Measurements from ENCODE around the gene ARAP1.

Gene ARAP1

GRCh38 chr11:72719551-72719950, 32.7 kb downstream of the ARAP1 start:
- no peak for DNase-seq (ENCODE audit: extremely low read depth, insufficient read length)
- no peak for TF ChIP-seq CTCF (IDR thresholded peaks at IDR 0.05; ENCODE audit: insufficient read depth, low read length, poor library complexity, severe bottlenecking)
- Histone ChIP-seq H3K4me3 (replicated peaks; ENCODE audit: low read depth, low read length) (peak overlapping the region; percentile 77), H3K27me3 (replicated peaks; ENCODE audit: control insufficient read depth, insufficient read depth, low read length) (no peaks in the 10 kb centered on the region), H3K36me3 (ENCODE audit: control insufficient read depth, insufficient read depth, low read length) (peaks cover 19% of the 10 kb centered on the region)

GRCh38 chr11:72719144-72719543, 33.1 kb downstream of the ARAP1 start:
- Histone ChIP-seq H3K36me3 (ENCODE audit: control insufficient read depth, insufficient read depth, low read length) (peaks cover 22% of the 10 kb centered on the region), H3K4me3 (replicated peaks; ENCODE audit: low read depth, low read length) (peak overlapping the region; percentile 77; the same call in 1 of the 2 replicates), H3K27me3 (replicated peaks; ENCODE audit: control insufficient read depth, insufficient read depth, low read length) (no peaks in the 10 kb centered on the region)
- TF ChIP-seq CTCF (IDR thresholded peaks at IDR 0.05; ENCODE audit: insufficient read depth, low read length, poor library complexity, severe bottlenecking), result no peak
- no peak for DNase-seq (ENCODE audit: extremely low read depth, insufficient read length)

GRCh38 chr11:72718101-72718501, 34.1 kb downstream of the ARAP1 start:
- H3K36me3 ChIP-seq (ENCODE audit: control insufficient read depth, insufficient read depth, low read length), result peaks cover 27% of the 10 kb centered on the region
- H3K4me3 ChIP-seq (replicated peaks; ENCODE audit: low read depth, low read length), result no peak overlapping the region
- TF ChIP-seq CTCF (IDR thresholded peaks at IDR 0.05; ENCODE audit: insufficient read depth, low read length, poor library complexity, severe bottlenecking), result no peak
- no peak for DNase-seq (ENCODE audit: extremely low read depth, insufficient read length)
- H3K27me3 ChIP-seq (replicated peaks; ENCODE audit: control insufficient read depth, insufficient read depth, low read length), result no peaks in the 10 kb centered on the region

GRCh38 chr11:72716788-72717435, 35.3 kb downstream of the ARAP1 start:
- no peak for TF ChIP-seq CTCF (IDR thresholded peaks at IDR 0.05; ENCODE audit: insufficient read depth, low read length, poor library complexity, severe bottlenecking)
- Histone ChIP-seq H3K27me3 (replicated peaks; ENCODE audit: control insufficient read depth, insufficient read depth, low read length) (no peaks in the 10 kb centered on the region), H3K4me3 (replicated peaks; ENCODE audit: low read depth, low read length) (no peak overlapping the region), H3K36me3 (ENCODE audit: control insufficient read depth, insufficient read depth, low read length) (peaks cover 36% of the 10 kb centered on the region)
- no peak for DNase-seq (ENCODE audit: extremely low read depth, insufficient read length)

GRCh38 chr11:72716290-72716689, 35.9 kb downstream of the ARAP1 start:
- no peak for DNase-seq (ENCODE audit: extremely low read depth, insufficient read length)
- TF ChIP-seq CTCF (IDR thresholded peaks at IDR 0.05; ENCODE audit: insufficient read depth, low read length, poor library complexity, severe bottlenecking), result no peak
- H3K27me3 ChIP-seq (replicated peaks; ENCODE audit: control insufficient read depth, insufficient read depth, low read length), result no peaks in the 10 kb centered on the region
- H3K36me3 ChIP-seq (ENCODE audit: control insufficient read depth, insufficient read depth, low read length), result peaks cover 41% of the 10 kb centered on the region
- H3K4me3 ChIP-seq (replicated peaks; ENCODE audit: low read depth, low read length), result no peak overlapping the region

- no peaks in the 10 kb centered on the region for H3K27me3 ChIP-seq (replicated peaks; ENCODE audit: control insufficient read depth, insufficient read depth, low read length)
These were observed 39.4 kb downstream of the ARAP1 start for GRCh38 chr11:72712841-72713240.

More at GRCh38 chr11:72712841-72713240, 39.4 kb downstream of the ARAP1 start:
- DNase-seq (ENCODE audit: extremely low read depth, insufficient read length), result no peak
- Histone ChIP-seq H3K4me3 (replicated peaks; ENCODE audit: low read depth, low read length) (no peak overlapping the region), H3K36me3 (ENCODE audit: control insufficient read depth, insufficient read depth, low read length) (peaks cover 56% of the 10 kb centered on the region)
- no peak for TF ChIP-seq CTCF (IDR thresholded peaks at IDR 0.05; ENCODE audit: insufficient read depth, low read length, poor library complexity, severe bottlenecking)

Measured in GM06990 (cell line).